ENCODE results near the gene UBASH3B.
A peak's percentile ranks its signal among the peaks of the same experiment; 100 is the strongest.

UBASH3B gene

GRCh38 chr11:122685041-122685440, 29.5 kb downstream of the UBASH3B start:
- Mint-ChIP-seq H3K4me3 (no peak overlapping the region), H3K4me1 (peaks cover 69% of the 10 kb centered on the region), H3K27me3 (no peaks in the 10 kb centered on the region), H3K9me3 (no peaks in the 10 kb centered on the region), H3K27ac (no peak overlapping the region)
- ATAC-seq = no peak
- no peak for DNase-seq

GRCh38 chr11:122686111-122686510, 30.6 kb downstream of the UBASH3B start:
- Mint-ChIP-seq H3K27me3 (no peaks in the 10 kb centered on the region), H3K9me3 (no peaks in the 10 kb centered on the region), H3K4me1 (peaks cover 74% of the 10 kb centered on the region), H3K27ac (no peak overlapping the region), H3K4me3 (no peak overlapping the region)
- DNase-seq = no peak
- no peak for ATAC-seq

GRCh38 chr11:122690384-122690783, 34.9 kb downstream of the UBASH3B start:
- Mint-ChIP-seq H3K4me1 (peaks cover 89% of the 10 kb centered on the region), H3K9me3 (no peaks in the 10 kb centered on the region), H3K27ac (peak overlapping the region in 1 of 2 donors; percentile 56), H3K27me3 (no peaks in the 10 kb centered on the region), H3K4me3 (peak overlapping the region; percentile 60 to 62)
- ATAC-seq (peak; percentile 55), DNase-seq (peak in 1 of 2 donors; percentile 17)

GRCh38 chr11:122690801-122691548, 35.5 kb downstream of the UBASH3B start:
- Mint-ChIP-seq H3K4me1 (peaks cover 89% of the 10 kb centered on the region), H3K27me3 (no peaks in the 10 kb centered on the region)
- DNase-seq = no peak

GRCh38 chr11:122691549-122692150, 36.1 kb downstream of the UBASH3B start:
- peak overlapping the region; percentile 45 to 63 for H3K27ac Mint-ChIP-seq
- ATAC-seq (no peak), DNase-seq (no peak)
- no peaks in the 10 kb centered on the region for H3K27me3 Mint-ChIP-seq
- H3K4me3 Mint-ChIP-seq = peak overlapping the region; percentile 60 to 62
- no peaks in the 10 kb centered on the region for H3K9me3 Mint-ChIP-seq
- H3K4me1 Mint-ChIP-seq = peaks cover 89% of the 10 kb centered on the region

More at GRCh38 chr11:122690801-122691548, 35.5 kb downstream of the UBASH3B start:
- Mint-ChIP-seq H3K4me3 (peak overlapping the region; percentile 60 to 62), H3K9me3 (no peaks in the 10 kb centered on the region), H3K27ac (peak overlapping the region; percentile 56 to 63)
- peak; percentile 35 for ATAC-seq

- H3K9me3 Mint-ChIP-seq = no peaks in the 10 kb centered on the region
- H3K4me1 Mint-ChIP-seq = peaks cover 89% of the 10 kb centered on the region
- H3K4me3 Mint-ChIP-seq = no peak overlapping the region
- ATAC-seq = no peak
- no peak for DNase-seq
- H3K27me3 Mint-ChIP-seq = no peaks in the 10 kb centered on the region
- no peak overlapping the region for H3K27ac Mint-ChIP-seq
These were observed 36.9 kb downstream of the UBASH3B start for GRCh38 chr11:122692444-122692843.

GRCh38 chr11:122695076-122695615, 39.6 kb downstream of the UBASH3B start:
- DNase-seq (no peak), ATAC-seq (no peak)
- no peaks in the 10 kb centered on the region for H3K9me3 Mint-ChIP-seq
- H3K27me3 Mint-ChIP-seq = no peaks in the 10 kb centered on the region
- H3K4me1 Mint-ChIP-seq = peaks cover 99% of the 10 kb centered on the region
- H3K4me3 Mint-ChIP-seq = no peak overlapping the region
- H3K27ac Mint-ChIP-seq = no peak overlapping the region

- DNase-seq = peak; percentile 77 to 78
- H3K9me3 Mint-ChIP-seq = no peaks in the 10 kb centered on the region
- H3K4me1 Mint-ChIP-seq = peaks cover 99% of the 10 kb centered on the region
- no peaks in the 10 kb centered on the region for H3K27me3 Mint-ChIP-seq
- ATAC-seq = peak; percentile 77
- H3K27ac Mint-ChIP-seq = peak overlapping the region; percentile 68 to 91
- H3K4me3 Mint-ChIP-seq = peak overlapping the region; percentile 74 to 77
These were observed 41.1 kb downstream of the UBASH3B start for GRCh38 chr11:122696662-122697061.

GRCh38 chr11:122697636-122698167, 42.2 kb downstream of the UBASH3B start:
- Mint-ChIP-seq H3K9me3 (no peaks in the 10 kb centered on the region), H3K4me1 (peaks cover 95% of the 10 kb centered on the region), H3K27me3 (no peaks in the 10 kb centered on the region), H3K4me3 (peak overlapping the region; percentile 74 to 77), H3K27ac (peak overlapping the region; percentile 91 to 94)
- ATAC-seq (peak; percentile 93), DNase-seq (peak; percentile 26 to 60)

- H3K27ac Mint-ChIP-seq = peak overlapping the region in 1 of 2 donors; percentile 94
- H3K4me3 Mint-ChIP-seq = peak overlapping the region; percentile 74 to 77
These were observed 42.9 kb downstream of the UBASH3B start for GRCh38 chr11:122698392-122698791.

GRCh38 chr11:122700666-122701065, 45.1 kb downstream of the UBASH3B start:
- no peaks in the 10 kb centered on the region for H3K27me3 Mint-ChIP-seq
- no peak for DNase-seq
- peak overlapping the region in 1 of 2 donors; percentile 2 for H3K27ac Mint-ChIP-seq
- ATAC-seq = no peak
- H3K4me1 Mint-ChIP-seq = peaks cover 97% of the 10 kb centered on the region
- H3K4me3 Mint-ChIP-seq = no peak overlapping the region
- H3K9me3 Mint-ChIP-seq = no peaks in the 10 kb centered on the region

More at GRCh38 chr11:122698392-122698791, 42.9 kb downstream of the UBASH3B start:
- DNase-seq (no peak), ATAC-seq (no peak)
- H3K9me3 Mint-ChIP-seq = no peaks in the 10 kb centered on the region
- H3K27me3 Mint-ChIP-seq = no peaks in the 10 kb centered on the region
- H3K4me1 Mint-ChIP-seq = peaks cover 95% of the 10 kb centered on the region

GRCh38 chr11:122701143-122701542, 45.6 kb downstream of the UBASH3B start:
- Mint-ChIP-seq H3K27me3 (no peaks in the 10 kb centered on the region), H3K27ac (peak overlapping the region in 1 of 2 donors; percentile 65), H3K4me1 (peaks cover 97% of the 10 kb centered on the region), H3K9me3 (no peaks in the 10 kb centered on the region), H3K4me3 (peak overlapping the region in 1 of 2 donors; percentile 27)
- DNase-seq = no peak
- ATAC-seq = no peak

GRCh38 chr11:122703541-122704272, 48.2 kb downstream of the UBASH3B start:
- peak; percentile 50 to 60 for DNase-seq
- peak overlapping the region; percentile 96 to 97 for H3K27ac Mint-ChIP-seq
- no peaks in the 10 kb centered on the region for H3K9me3 Mint-ChIP-seq
- H3K4me1 Mint-ChIP-seq = peaks cover 89% of the 10 kb centered on the region
- peak; percentile 87 for ATAC-seq
- peak overlapping the region; percentile 32 to 65 for H3K4me3 Mint-ChIP-seq
- H3K27me3 Mint-ChIP-seq = no peaks in the 10 kb centered on the region

GRCh38 chr11:122705396-122705795, 49.9 kb downstream of the UBASH3B start:
- Mint-ChIP-seq H3K4me3 (no peak overlapping the region), H3K4me1 (peaks cover 82% of the 10 kb centered on the region), H3K27ac (peak overlapping the region in 1 of 2 donors; percentile 12), H3K27me3 (no peaks in the 10 kb centered on the region), H3K9me3 (no peaks in the 10 kb centered on the region)
- no peak for DNase-seq
- ATAC-seq = no peak
